Measurements from ENCODE around the gene CHD9. TPM values are rescaled to one million over a fixed set of nuclear protein-coding genes. Genes with fewer than 3 reads are reported as not detected.

CHD9 gene
- polyA plus RNA-seq, 1 donor, result 32.7 TPM

DNA sequence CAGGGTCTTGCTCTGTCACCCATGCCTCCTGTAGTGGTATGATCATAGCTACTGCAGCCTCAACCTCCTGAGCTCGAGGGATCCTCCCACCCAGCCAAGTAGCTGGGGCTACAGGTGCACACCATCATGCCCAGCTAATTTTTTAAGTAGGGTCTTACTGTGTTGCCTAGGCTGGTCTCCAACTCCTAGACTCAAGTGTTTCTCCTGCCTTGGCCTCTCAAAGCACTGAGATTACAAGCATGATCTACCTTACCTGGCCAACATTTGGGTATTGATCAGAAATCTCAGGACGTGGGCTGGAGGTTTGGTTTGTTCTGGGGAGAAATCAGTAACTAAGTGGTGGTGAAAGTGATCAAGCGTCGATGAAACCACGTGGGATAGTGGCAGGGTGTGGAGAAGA lies 4.1 kb downstream of the CHD9 start:
- WGBS (ENCODE audit: insufficient coverage, low lambda C conversion rate), result 91% methylated on average over 4 of the region's 5 CpGs
- peaks cover 12% of the 10 kb centered on the region for H3K4me1 ChIP-seq (ENCODE audit: control insufficient read depth, insufficient read depth, low read length)
- no peak overlapping the region for H3K27ac ChIP-seq (ENCODE audit: low read length)
- H3K4me3 ChIP-seq (ENCODE audit: low read length), result no peak overlapping the region
- H3K36me3 ChIP-seq (ENCODE audit: control insufficient read depth, insufficient read depth, low read length), result no peaks in the 10 kb centered on the region
- no peaks in the 10 kb centered on the region for H3K27me3 ChIP-seq (ENCODE audit: control insufficient read depth, insufficient read depth, low read length)
- no peak for DNase-seq
- H3K9me3 ChIP-seq (ENCODE audit: control insufficient read depth, low read depth, low read length), result no peaks in the 10 kb centered on the region

DNA sequence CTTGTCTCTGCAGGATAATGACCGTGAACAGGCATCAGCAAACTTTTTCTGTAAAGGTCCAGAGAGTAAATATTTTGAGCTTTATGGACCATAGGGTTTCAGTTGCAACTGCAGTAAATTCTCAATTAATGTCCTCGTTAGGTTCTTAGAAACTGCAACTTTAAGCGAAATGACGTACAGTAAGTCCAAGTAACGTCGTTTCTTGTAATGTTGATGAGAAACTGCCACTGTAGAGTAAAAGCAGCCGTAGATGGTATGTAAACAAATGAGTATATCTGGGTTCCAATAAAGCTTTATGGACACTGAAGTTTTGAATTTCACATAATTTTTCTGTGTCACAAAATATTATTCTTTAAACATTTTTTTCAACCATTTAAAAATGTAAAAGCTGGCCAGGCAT lies 4.9 kb downstream of the CHD9 start:
- no peaks in the 10 kb centered on the region for H3K36me3 ChIP-seq (ENCODE audit: control insufficient read depth, insufficient read depth, low read length)
- DNase-seq, result no peak
- peaks cover 7% of the 10 kb centered on the region for H3K4me1 ChIP-seq (ENCODE audit: control insufficient read depth, insufficient read depth, low read length)
- no peaks in the 10 kb centered on the region for H3K27me3 ChIP-seq (ENCODE audit: control insufficient read depth, insufficient read depth, low read length)
- no peaks in the 10 kb centered on the region for H3K9me3 ChIP-seq (ENCODE audit: control insufficient read depth, low read depth, low read length)
- 100% methylated on average over 2 of the region's 7 CpGs for WGBS (ENCODE audit: insufficient coverage, low lambda C conversion rate)
- H3K27ac ChIP-seq (ENCODE audit: low read length), result no peak overlapping the region
- no peak overlapping the region for H3K4me3 ChIP-seq (ENCODE audit: low read length)

DNA sequence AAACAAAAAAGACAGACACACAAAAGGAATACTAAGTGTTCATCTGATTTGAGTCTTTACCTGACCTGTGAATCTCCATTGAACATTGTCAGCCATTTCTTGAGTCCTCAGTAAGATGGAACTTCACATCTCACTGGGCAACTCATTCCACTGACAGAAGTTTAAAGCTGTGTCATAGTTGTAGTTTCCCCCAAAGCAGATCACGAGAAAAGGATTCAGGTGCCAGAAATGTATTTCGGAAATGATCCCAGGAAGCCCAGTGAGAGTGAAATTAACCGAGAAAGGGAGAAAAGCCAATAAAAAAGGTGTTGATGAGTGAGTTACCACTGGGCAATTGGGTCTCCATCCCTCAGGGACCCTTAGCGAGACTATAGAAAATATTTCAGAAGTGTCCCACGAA lies 6.5 kb downstream of the CHD9 start:
- Histone ChIP-seq H3K36me3 (ENCODE audit: control insufficient read depth, insufficient read depth, low read length) (peaks cover under 1% of the 10 kb centered on the region), H3K9me3 (ENCODE audit: control insufficient read depth, low read depth, low read length) (no peaks in the 10 kb centered on the region), H3K4me3 (ENCODE audit: low read length) (no peak overlapping the region), H3K27ac (ENCODE audit: low read length) (no peak overlapping the region), H3K4me1 (ENCODE audit: control insufficient read depth, insufficient read depth, low read length) (peaks cover 1% of the 10 kb centered on the region), H3K27me3 (ENCODE audit: control insufficient read depth, insufficient read depth, low read length) (no peaks in the 10 kb centered on the region)
- DNase-seq, result no peak
- WGBS (ENCODE audit: insufficient coverage, low lambda C conversion rate), result 97% methylated on average over 4 of the region's 5 CpGs

DNA sequence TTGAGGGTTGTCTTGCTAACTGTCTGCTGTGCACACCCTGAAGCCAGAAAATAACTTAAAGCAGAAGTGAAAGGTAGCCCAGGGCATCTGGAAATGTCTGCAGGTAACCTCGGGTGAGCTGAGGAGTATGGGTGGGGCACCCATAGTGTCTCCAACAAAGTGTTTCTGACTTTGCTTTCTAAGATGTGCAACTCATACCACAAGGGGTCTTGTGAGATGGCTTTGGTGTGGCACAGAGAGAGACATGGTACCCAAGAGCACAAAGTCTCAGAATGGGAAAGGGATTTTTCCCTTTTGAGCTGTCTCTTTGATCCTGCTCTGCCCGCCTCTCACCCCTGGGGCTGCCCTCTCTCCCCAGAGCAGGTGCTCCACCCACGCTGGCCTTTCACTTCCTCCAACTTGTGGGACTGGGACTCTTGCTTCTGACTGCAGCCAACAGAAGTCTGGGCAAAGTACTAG lies 6.9 kb downstream of the CHD9 start:
- Histone ChIP-seq H3K4me3 (ENCODE audit: low read length) (no peak overlapping the region), H3K4me1 (ENCODE audit: control insufficient read depth, insufficient read depth, low read length) (no peaks in the 10 kb centered on the region), H3K36me3 (ENCODE audit: control insufficient read depth, insufficient read depth, low read length) (peaks cover 3% of the 10 kb centered on the region), H3K27ac (ENCODE audit: low read length) (no peak overlapping the region), H3K27me3 (ENCODE audit: control insufficient read depth, insufficient read depth, low read length) (no peaks in the 10 kb centered on the region), H3K9me3 (ENCODE audit: control insufficient read depth, low read depth, low read length) (no peaks in the 10 kb centered on the region)
- DNase-seq, result peak in 1 of 2 donors; percentile 77
- no CpG with 5 or more reads among the region's 3 CpGs for WGBS (ENCODE audit: insufficient coverage, low lambda C conversion rate)

DNA sequence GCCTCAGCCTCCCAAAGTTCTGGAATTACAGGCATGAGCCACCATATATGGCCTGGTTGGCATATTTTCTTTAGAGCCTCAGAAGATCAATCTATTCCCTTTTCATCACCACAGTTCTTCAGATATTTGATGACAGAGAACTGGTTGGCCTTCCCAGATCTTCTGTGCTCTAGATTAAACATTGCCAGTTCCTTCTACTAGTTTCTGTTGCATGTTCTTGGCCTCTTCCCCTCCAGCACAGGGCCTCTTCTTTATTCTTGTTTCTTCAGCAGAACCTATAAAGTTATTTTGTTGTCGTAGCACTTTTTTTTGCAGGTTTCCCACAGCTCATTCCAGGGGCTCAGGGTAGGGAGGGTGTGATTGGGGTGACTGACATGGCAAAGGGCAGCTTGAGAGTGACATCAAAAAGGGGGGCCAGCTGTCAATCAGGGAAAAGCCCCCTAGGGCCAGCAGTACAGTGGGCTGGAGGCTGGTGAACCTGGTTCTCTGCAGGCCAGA lies 9.3 kb downstream of the CHD9 start:
- H3K36me3 ChIP-seq (ENCODE audit: control insufficient read depth, insufficient read depth, low read length), result peaks cover 11% of the 10 kb centered on the region
- no peak overlapping the region for H3K27ac ChIP-seq (ENCODE audit: low read length)
- no CpG with 5 or more reads among the region's 1 CpG for WGBS (ENCODE audit: insufficient coverage, low lambda C conversion rate)
- no peak for DNase-seq
- H3K4me3 ChIP-seq (ENCODE audit: low read length), result no peak overlapping the region
- no peaks in the 10 kb centered on the region for H3K4me1 ChIP-seq (ENCODE audit: control insufficient read depth, insufficient read depth, low read length)
- no peaks in the 10 kb centered on the region for H3K9me3 ChIP-seq (ENCODE audit: control insufficient read depth, low read depth, low read length)
- H3K27me3 ChIP-seq (ENCODE audit: control insufficient read depth, insufficient read depth, low read length), result no peaks in the 10 kb centered on the region

DNA sequence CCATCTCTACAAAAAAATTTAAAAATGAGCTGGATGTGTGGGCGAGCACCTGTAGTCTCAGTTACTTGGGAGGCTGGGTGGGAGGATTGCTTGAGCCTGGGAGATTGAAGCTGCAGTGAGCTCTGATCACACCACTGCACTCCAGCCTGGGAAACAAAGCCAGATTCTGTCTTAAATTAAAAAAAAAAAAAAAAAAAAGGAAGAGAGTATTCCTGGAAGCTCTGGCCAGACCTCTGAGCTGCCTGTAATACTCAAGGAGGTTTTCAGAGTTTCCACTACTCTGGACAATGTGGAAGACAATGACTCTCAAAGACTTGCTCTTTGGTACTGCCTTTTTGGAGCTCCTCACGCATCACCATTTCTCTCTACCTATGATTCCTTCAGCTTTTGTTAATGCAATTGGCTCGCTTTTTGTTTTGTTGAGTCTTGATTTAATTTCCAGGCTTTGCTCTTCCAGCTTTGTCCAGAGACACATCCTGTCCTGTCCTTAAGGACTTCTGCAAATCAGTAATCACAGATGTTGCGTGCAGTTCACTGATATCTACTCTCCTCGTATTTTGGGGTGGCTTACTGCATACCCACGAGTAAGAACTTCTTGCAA lies 10.8 kb downstream of the CHD9 start:
- Histone ChIP-seq H3K27me3 (ENCODE audit: control insufficient read depth, insufficient read depth, low read length) (no peaks in the 10 kb centered on the region), H3K36me3 (ENCODE audit: control insufficient read depth, insufficient read depth, low read length) (peaks cover 11% of the 10 kb centered on the region), H3K9me3 (ENCODE audit: control insufficient read depth, low read depth, low read length) (no peaks in the 10 kb centered on the region), H3K27ac (ENCODE audit: low read length) (no peak overlapping the region), H3K4me3 (ENCODE audit: low read length) (no peak overlapping the region), H3K4me1 (ENCODE audit: control insufficient read depth, insufficient read depth, low read length) (no peaks in the 10 kb centered on the region)
- no peak for DNase-seq
- 94% methylated on average over 2 of the region's 6 CpGs for WGBS (ENCODE audit: insufficient coverage, low lambda C conversion rate)

DNA sequence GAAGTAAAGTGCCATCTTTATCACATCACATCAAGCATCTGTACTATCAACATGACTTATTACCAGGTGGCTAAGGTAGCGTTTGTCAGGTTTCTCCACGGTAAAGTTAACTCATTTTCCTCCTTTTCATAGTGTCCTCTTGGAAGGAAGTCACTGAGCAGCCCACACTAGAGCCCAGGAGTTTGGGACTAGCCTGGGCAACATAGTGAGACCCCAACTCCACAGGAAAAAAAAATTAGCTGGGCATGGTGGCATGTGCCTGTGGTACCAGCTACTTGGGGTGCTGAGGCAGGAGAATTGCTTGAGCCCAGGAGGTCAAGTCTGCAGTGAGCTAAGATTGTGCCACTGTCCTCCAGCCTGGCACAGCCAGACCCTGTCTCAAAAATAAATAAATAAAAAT lies 12.9 kb downstream of the CHD9 start:
- DNase-seq, result no peak
- WGBS (ENCODE audit: insufficient coverage, low lambda C conversion rate), result no CpG with 5 or more reads among the region's 2 CpGs
- Histone ChIP-seq H3K9me3 (ENCODE audit: control insufficient read depth, low read depth, low read length) (no peaks in the 10 kb centered on the region), H3K27ac (ENCODE audit: low read length) (no peak overlapping the region), H3K36me3 (ENCODE audit: control insufficient read depth, insufficient read depth, low read length) (peaks cover 11% of the 10 kb centered on the region), H3K4me3 (ENCODE audit: low read length) (no peak overlapping the region), H3K4me1 (ENCODE audit: control insufficient read depth, insufficient read depth, low read length) (peaks cover 8% of the 10 kb centered on the region), H3K27me3 (ENCODE audit: control insufficient read depth, insufficient read depth, low read length) (no peaks in the 10 kb centered on the region)

DNA sequence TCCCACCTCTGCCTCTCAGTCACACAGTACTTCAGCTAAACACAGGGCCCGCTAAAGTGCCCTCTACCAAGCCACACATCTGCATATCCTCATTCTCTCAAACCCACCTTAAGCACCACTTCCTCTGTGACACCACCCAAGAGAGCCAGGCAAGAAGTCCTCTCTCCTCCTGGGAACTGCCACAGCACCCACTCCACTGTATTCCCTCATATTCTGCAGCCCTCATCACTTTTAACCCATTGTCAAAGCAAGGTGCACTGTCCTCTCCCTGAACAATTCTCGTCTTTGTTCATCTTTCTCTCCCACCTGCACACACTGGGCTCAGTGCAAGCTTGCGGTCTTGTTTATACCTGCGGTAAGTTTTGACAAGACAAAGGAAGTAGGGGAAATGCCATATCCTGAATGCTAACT lies 13.6 kb downstream of the CHD9 start:
- H3K27me3 ChIP-seq (ENCODE audit: control insufficient read depth, insufficient read depth, low read length), result no peaks in the 10 kb centered on the region
- no peak for DNase-seq
- no peaks in the 10 kb centered on the region for H3K9me3 ChIP-seq (ENCODE audit: control insufficient read depth, low read depth, low read length)
- H3K4me3 ChIP-seq (ENCODE audit: low read length), result no peak overlapping the region
- WGBS (ENCODE audit: insufficient coverage, low lambda C conversion rate), result no CpG with 5 or more reads among the region's 4 CpGs
- H3K27ac ChIP-seq (ENCODE audit: low read length), result no peak overlapping the region
- peaks cover 11% of the 10 kb centered on the region for H3K36me3 ChIP-seq (ENCODE audit: control insufficient read depth, insufficient read depth, low read length)
- peaks cover 8% of the 10 kb centered on the region for H3K4me1 ChIP-seq (ENCODE audit: control insufficient read depth, insufficient read depth, low read length)

DNA sequence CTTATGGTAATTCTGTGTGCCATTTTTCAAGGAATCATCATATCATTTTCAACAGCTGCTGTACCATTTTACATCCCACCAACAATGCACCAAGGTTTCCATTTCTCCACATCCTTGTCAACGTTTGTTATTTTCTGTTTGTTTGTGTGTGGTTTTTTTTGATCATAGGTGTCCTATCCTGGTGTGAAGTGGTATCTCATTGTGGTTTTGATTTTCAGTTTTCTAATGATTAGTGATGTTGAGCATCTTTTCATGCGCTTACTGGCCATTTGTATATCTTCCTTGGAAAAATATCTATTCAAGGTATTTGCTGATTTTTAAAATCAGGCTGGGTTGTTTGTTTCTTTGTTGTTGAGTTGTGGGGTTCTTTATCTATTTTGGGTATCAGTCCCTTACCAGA lies 15.0 kb downstream of the CHD9 start:
- Histone ChIP-seq H3K27me3 (ENCODE audit: control insufficient read depth, insufficient read depth, low read length) (no peaks in the 10 kb centered on the region), H3K36me3 (ENCODE audit: control insufficient read depth, insufficient read depth, low read length) (peaks cover 11% of the 10 kb centered on the region), H3K27ac (ENCODE audit: low read length) (no peak overlapping the region), H3K4me3 (ENCODE audit: low read length) (no peak overlapping the region), H3K9me3 (ENCODE audit: control insufficient read depth, low read depth, low read length) (peaks cover 2% of the 10 kb centered on the region), H3K4me1 (ENCODE audit: control insufficient read depth, insufficient read depth, low read length) (peaks cover 8% of the 10 kb centered on the region)
- DNase-seq, result no peak
- 100% methylated on average over 1 of the region's 2 CpGs for WGBS (ENCODE audit: insufficient coverage, low lambda C conversion rate)

DNA sequence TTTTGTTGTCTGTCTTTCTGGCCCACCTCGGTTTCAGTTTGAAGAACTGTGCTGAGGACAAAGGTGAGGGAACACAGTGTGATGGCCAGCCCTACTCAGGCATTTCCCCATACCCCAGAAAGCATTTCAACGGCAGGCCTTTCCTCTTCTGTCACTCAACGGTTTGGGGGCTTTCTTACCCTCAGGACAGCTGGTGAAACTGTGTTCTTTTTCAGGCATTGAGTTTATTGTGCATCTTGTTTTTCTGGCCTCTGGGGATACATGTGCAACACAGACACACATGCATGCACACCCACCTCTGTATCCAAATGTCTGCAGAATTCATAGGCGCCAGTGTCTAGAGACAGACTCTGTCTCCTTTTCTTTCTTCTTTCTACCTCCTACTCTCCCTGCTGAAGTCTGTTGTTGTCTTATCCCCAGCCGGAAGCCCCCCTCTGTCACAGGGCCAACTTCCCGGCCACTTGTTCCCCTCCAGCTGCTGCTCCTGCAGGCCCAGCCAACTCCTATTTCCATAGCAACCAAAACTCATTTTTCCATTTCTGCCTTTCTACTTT lies 17.0 kb downstream of the CHD9 start:
- peak in 1 of 2 donors; percentile 56 for DNase-seq
- WGBS (ENCODE audit: insufficient coverage, low lambda C conversion rate), result no CpG with 5 or more reads among the region's 6 CpGs
- H3K4me1 ChIP-seq (ENCODE audit: control insufficient read depth, insufficient read depth, low read length), result peaks cover 8% of the 10 kb centered on the region
- peak overlapping the region; percentile 63 for H3K27ac ChIP-seq (ENCODE audit: low read length)
- H3K9me3 ChIP-seq (ENCODE audit: control insufficient read depth, low read depth, low read length), result peaks cover 2% of the 10 kb centered on the region
- no peak overlapping the region for H3K4me3 ChIP-seq (ENCODE audit: low read length)
- H3K27me3 ChIP-seq (ENCODE audit: control insufficient read depth, insufficient read depth, low read length), result no peaks in the 10 kb centered on the region
- H3K36me3 ChIP-seq (ENCODE audit: control insufficient read depth, insufficient read depth, low read length), result peaks cover 9% of the 10 kb centered on the region

DNA sequence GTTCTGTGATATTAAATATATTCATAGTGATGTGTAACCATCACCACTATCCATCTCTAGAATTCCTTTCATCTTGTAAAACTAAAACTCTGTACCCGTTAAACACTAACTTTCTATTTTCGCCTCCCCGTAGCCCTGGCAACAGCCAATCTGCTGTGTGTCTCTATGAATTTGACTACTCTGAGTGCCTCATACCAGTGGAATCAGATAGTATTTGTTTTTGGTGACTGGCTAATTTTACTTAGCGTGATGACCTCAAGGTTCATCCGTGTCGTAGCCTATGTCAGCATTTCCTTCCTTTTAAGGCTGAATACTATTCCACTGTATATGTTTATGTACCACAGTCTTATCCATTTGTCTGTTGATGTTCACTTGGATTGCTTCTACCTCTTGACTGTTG lies 18.2 kb downstream of the CHD9 start:
- H3K9me3 ChIP-seq (ENCODE audit: control insufficient read depth, low read depth, low read length), result peaks cover 2% of the 10 kb centered on the region
- no peaks in the 10 kb centered on the region for H3K27me3 ChIP-seq (ENCODE audit: control insufficient read depth, insufficient read depth, low read length)
- H3K4me1 ChIP-seq (ENCODE audit: control insufficient read depth, insufficient read depth, low read length), result peaks cover 8% of the 10 kb centered on the region
- WGBS (ENCODE audit: insufficient coverage, low lambda C conversion rate), result no CpG with 5 or more reads among the region's 6 CpGs
- peaks cover 5% of the 10 kb centered on the region for H3K36me3 ChIP-seq (ENCODE audit: control insufficient read depth, insufficient read depth, low read length)
- no peak overlapping the region for H3K4me3 ChIP-seq (ENCODE audit: low read length)
- no peak overlapping the region for H3K27ac ChIP-seq (ENCODE audit: low read length)
- no peak for DNase-seq
